ENCODE results near the gene FOXP1. TPM values are rescaled to one million over a fixed set of nuclear protein-coding genes. Genes with fewer than 3 reads are reported as not detected.

Gene FOXP1
- total and polyA plus RNA-seq, 2 of the 13 experiments (the other 11 are each of a cell fraction or from before 2014, with no cell fraction given): 40.4 to 59.0 TPM

GRCh38 chr3:71245971-71246880 is 337.3 kb downstream of the FOXP1 start (continued):
- TF ChIP-seq ZNF431 (CRISPR knock-in tag; IDR thresholded peaks at IDR 0.05; ENCODE audit: borderline replicate concordance, low read depth) (no peak), KDM2A (CRISPR knock-in tag; IDR thresholded peaks at IDR 0.05; ENCODE audit: borderline replicate concordance, low read depth) (no peak), DMAP1 (CRISPR knock-in tag; IDR thresholded peaks at IDR 0.05) (no peak), STAT6 (CRISPR knock-in tag; IDR thresholded peaks at IDR 0.05; ENCODE audit: borderline replicate concordance) (no peak), ZNF343 (CRISPR knock-in tag; IDR thresholded peaks at IDR 0.05) (no peak), ZNF850 (CRISPR knock-in tag; conservative IDR thresholded peaks at IDR 0.05) (no peak), RERE (CRISPR knock-in tag; IDR thresholded peaks at IDR 0.05; ENCODE audit: low read depth) (no peak), ZNF597 (CRISPR knock-in tag; IDR thresholded peaks at IDR 0.05) (no peak), ZNF10 (CRISPR knock-in tag; IDR thresholded peaks at IDR 0.05; ENCODE audit: borderline replicate concordance, low read depth) (no peak), ZNF331 (CRISPR knock-in tag; IDR thresholded peaks at IDR 0.05) (no peak), SIX4 (CRISPR knock-in tag; IDR thresholded peaks at IDR 0.05) (no peak)
- TF ChIP-seq, protein P1, sequence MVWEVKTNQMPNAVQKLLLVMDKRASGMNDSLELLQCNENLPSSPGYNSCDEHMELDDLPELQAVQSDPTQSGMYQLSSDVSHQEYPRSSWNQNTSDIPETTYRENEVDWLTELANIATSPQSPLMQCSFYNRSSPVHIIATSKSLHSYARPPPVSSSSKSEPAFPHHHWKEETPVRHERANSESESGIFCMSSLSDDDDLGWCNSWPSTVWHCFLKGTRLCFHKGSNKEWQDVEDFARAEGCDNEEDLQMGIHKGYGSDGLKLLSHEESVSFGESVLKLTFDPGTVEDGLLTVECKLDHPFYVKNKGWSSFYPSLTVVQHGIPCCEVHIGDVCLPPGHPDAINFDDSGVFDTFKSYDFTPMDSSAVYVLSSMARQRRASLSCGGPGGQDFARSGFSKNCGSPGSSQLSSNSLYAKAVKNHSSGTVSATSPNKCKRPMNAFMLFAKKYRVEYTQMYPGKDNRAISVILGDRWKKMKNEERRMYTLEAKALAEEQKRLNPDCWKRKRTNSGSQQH (CRISPR knock-in tag; IDR thresholded peaks at IDR 0.05; ENCODE audit: low read depth): no peak
- TF ChIP-seq, protein P2, sequence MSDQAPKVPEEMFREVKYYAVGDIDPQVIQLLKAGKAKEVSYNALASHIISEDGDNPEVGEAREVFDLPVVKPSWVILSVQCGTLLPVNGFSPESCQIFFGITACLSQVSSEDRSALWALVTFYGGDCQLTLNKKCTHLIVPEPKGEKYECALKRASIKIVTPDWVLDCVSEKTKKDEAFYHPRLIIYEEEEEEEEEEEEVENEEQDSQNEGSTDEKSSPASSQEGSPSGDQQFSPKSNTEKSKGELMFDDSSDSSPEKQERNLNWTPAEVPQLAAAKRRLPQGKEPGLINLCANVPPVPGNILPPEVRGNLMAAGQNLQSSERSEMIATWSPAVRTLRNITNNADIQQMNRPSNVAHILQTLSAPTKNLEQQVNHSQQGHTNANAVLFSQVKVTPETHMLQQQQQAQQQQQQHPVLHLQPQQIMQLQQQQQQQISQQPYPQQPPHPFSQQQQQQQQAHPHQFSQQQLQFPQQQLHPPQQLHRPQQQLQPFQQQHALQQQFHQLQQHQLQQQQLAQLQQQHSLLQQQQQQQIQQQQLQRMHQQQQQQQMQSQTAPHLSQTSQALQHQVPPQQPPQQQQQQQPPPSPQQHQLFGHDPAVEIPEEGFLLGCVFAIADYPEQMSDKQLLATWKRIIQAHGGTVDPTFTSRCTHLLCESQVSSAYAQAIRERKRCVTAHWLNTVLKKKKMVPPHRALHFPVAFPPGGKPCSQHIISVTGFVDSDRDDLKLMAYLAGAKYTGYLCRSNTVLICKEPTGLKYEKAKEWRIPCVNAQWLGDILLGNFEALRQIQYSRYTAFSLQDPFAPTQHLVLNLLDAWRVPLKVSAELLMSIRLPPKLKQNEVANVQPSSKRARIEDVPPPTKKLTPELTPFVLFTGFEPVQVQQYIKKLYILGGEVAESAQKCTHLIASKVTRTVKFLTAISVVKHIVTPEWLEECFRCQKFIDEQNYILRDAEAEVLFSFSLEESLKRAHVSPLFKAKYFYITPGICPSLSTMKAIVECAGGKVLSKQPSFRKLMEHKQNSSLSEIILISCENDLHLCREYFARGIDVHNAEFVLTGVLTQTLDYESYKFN (CRISPR knock-in tag; conservative IDR thresholded peaks at IDR 0.05): peak; percentile 35; the same call in 1 of the 2 replicates
